Liver (tissue), 9 donors: ENCODE results near the gene IL13. TPM values are rescaled to one million over a fixed set of nuclear protein-coding genes. Genes with fewer than 3 reads are reported as not detected.

Source experiments
- DNase-seq: peaks from one replicate; pipeline ENCODE4 v3.0.0-alpha.2; 2017; ENCODE audit warnings: low spot score
- H3K27ac ChIP-seq, 2 donors: one replicate each; pipeline ENCODE4 v1.7.0; 2013; ENCODE audit warnings: inconsistent platforms in 2 of 2, low read length in 2 of 2, control low read depth in 1 of 2, low read depth in 1 of 2, mild to moderate bottlenecking in 1 of 2
- H3K27me3 ChIP-seq, 4 donors: one replicate each; pipeline versions ENCODE4 v1.6.1 to v1.7.0; 2013; ENCODE audit warnings: low read length in 3 of 4, inconsistent platforms in 1 of 4, mild to moderate bottlenecking in 1 of 4, moderate library complexity in 1 of 4; ENCODE audit not compliant: control insufficient read depth in 4 of 4, insufficient read depth in 4 of 4
- H3K36me3 ChIP-seq, 4 donors: one replicate each; pipeline versions ENCODE4 v1.6.1 to v1.7.0; 2013; ENCODE audit warnings: low read length in 3 of 4, mild to moderate bottlenecking in 3 of 4, low read depth in 1 of 4, moderate library complexity in 1 of 4; ENCODE audit not compliant: control insufficient read depth in 4 of 4, insufficient read depth in 3 of 4
- H3K4me1 ChIP-seq, 4 donors: one replicate each; pipeline versions ENCODE4 v1.6.1 to v1.7.0; 2013; ENCODE audit warnings: low read length in 3 of 4, mild to moderate bottlenecking in 3 of 4, moderate library complexity in 1 of 4; ENCODE audit not compliant: control insufficient read depth in 4 of 4, insufficient read depth in 4 of 4
- H3K4me3 ChIP-seq, 3 donors: one replicate each; pipeline versions ENCODE4 v1.6.1 to v1.7.0; 2013; ENCODE audit warnings: low read length in 3 of 3, control low read depth in 1 of 3, low read depth in 1 of 3, mild to moderate bottlenecking in 1 of 3
- H3K9ac ChIP-seq, 2 donors: one replicate each; pipeline ENCODE4 v1.7.0; 2013; ENCODE audit warnings: low read length in 2 of 2, mild to moderate bottlenecking in 2 of 2, moderate library complexity in 2 of 2, control low read depth in 1 of 2, low read depth in 1 of 2
- H3K9me3 ChIP-seq, 4 donors: one replicate each; pipeline versions ENCODE4 v1.6.1 to v1.7.0; 2013; ENCODE audit warnings: low read length in 3 of 4; ENCODE audit not compliant: control insufficient read depth in 4 of 4
- ATF3 ChIP-seq: IDR thresholded peaks from 2 replicates; pipeline ENCODE4 v1.6.1; 2016; ENCODE audit warnings: antibody characterized with exemption
- EGR1 ChIP-seq, 2 donors: IDR thresholded peaks; 2 replicates each; pipeline ENCODE4 v1.6.1; 2016 to 2018; ENCODE audit warnings: antibody characterized with exemption in 2 of 2, low read depth in 2 of 2
- FOXA1 ChIP-seq: IDR thresholded peaks from 2 replicates; pipeline ENCODE4 v1.6.1; 2016; ENCODE audit warnings: antibody characterized with exemption
- FOXA2 ChIP-seq: IDR thresholded peaks from 2 replicates; pipeline ENCODE4 v1.6.1; 2016; ENCODE audit warnings: antibody characterized with exemption
- GABPA ChIP-seq, 2 donors: IDR thresholded peaks in 1 of 2; conservative IDR thresholded peaks in 1 of 2; 2 replicates each; pipeline ENCODE4 v1.6.1; 2016; ENCODE audit warnings: antibody characterized with exemption in 2 of 2, mild to moderate bottlenecking in 1 of 2, moderate library complexity in 1 of 2
- HNF4A ChIP-seq, 2 donors: conservative IDR thresholded peaks; 2 replicates each; pipeline ENCODE4 v1.6.1; 2016; ENCODE audit warnings: antibody characterized with exemption in 2 of 2, mild to moderate bottlenecking in 2 of 2
- HNF4G ChIP-seq: IDR thresholded peaks from 2 replicates; pipeline ENCODE4 v1.6.1; 2016; ENCODE audit warnings: antibody characterized with exemption
- JUND ChIP-seq, 2 donors: IDR thresholded peaks; 2 replicates each; pipeline ENCODE4 v1.6.1; 2016; ENCODE audit warnings: antibody characterized with exemption in 2 of 2
- MAX ChIP-seq: IDR thresholded peaks from 2 replicates; pipeline ENCODE4 v1.6.1; 2016; ENCODE audit warnings: antibody characterized with exemption
- NR2F2 ChIP-seq: IDR thresholded peaks from 2 replicates; pipeline ENCODE4 v1.6.1; 2016; ENCODE audit warnings: antibody characterized with exemption
- RAD21 ChIP-seq, 2 donors: IDR thresholded peaks; 2 replicates each; pipeline ENCODE4 v1.6.1; 2016; ENCODE audit warnings: antibody characterized with exemption in 2 of 2, mild to moderate bottlenecking in 2 of 2
- RXRA ChIP-seq, 2 donors: IDR thresholded peaks; 2 replicates each; pipeline ENCODE4 v1.6.1; 2017 to 2018; ENCODE audit warnings: antibody characterized with exemption in 2 of 2, mild to moderate bottlenecking in 1 of 2
- SP1 ChIP-seq: IDR thresholded peaks from 2 replicates; pipeline ENCODE4 v1.6.1; 2018; ENCODE audit warnings: antibody characterized with exemption, mild to moderate bottlenecking
- TAF1 ChIP-seq: conservative IDR thresholded peaks from 2 replicates; pipeline ENCODE4 v1.6.1; 2016; ENCODE audit warnings: antibody characterized with exemption, mild to moderate bottlenecking
- YY1 ChIP-seq: IDR thresholded peaks from 2 replicates; pipeline ENCODE4 v1.6.1; 2016; ENCODE audit warnings: antibody characterized with exemption, mild to moderate bottlenecking
- WGBS: extraction: QIAGEN DNeasy Blood & Tissue Kit; methylation state at CpG from one replicate; pipeline ENCODE4 v1.1.7; 2013; 5-methylcytosine and 5-hydroxymethylcytosine counted together
- polyA plus RNA-seq, 2 donors: library from polyadenylated mRNA; stranded (reverse) in 1 of 2; unstranded in 1 of 2; fragments of 200-250 nt in 1 of 2; fragments of >200 nt in 1 of 2; fragmentation: Nextera tagmentation in 1 of 2; extraction: Ambion mirVana in 1 of 2; gene quantifications; one replicate each; pipeline versions ENCODE4 v1.2.1 to v1.2.3, GENCODE V29; 2013 to 2015
- total RNA-seq, 2 donors: library from RNA; depleted of rRNA; stranded (reverse); fragments of >200 nt; gene quantifications; one replicate each; pipeline ENCODE4 v1.2.3, GENCODE V29; 2014
- TF ChIP-seq, protein P1 (sequence below): IDR thresholded peaks from 2 replicates; pipeline ENCODE4 v1.6.1; 2016; ENCODE audit warnings: antibody characterized with exemption, mild to moderate bottlenecking
- TF ChIP-seq, protein P2 (sequence below): fragments of 150-350 bp; IDR thresholded peaks from 2 replicates; pipeline ENCODE4 v1.5.1; 2017; ENCODE audit warnings: improper control_type of control experiment, low read depth, low read length; ENCODE audit not compliant: missing input control
- donor health status: healthy.
- donor health status: healthy.
- donor health status: healthy.
- donor health status: healthy.
- donor health status: healthy.

Gene IL13
- total RNA-seq (not detected), polyA plus RNA-seq (not detected)

- H3K4me3 ChIP-seq: no peak within 1 kb of the TSS
- H3K36me3 ChIP-seq: no peaks in the 10 kb centered on the region
- peak; percentile 30 for DNase-seq
- H3K27me3 ChIP-seq: peaks cover 0 to 6% (median 2%) of the 10 kb centered on the region in 4 donors
- WGBS: 97% methylated on average over 12 of the region's 12 CpGs
- H3K9me3 ChIP-seq: no peaks in the 10 kb centered on the region
- no peak within 1 kb of the TSS for H3K9ac ChIP-seq
- peaks cover 0 to 12% (median 6%) of the 10 kb centered on the region in 4 donors for H3K4me1 ChIP-seq
- no peak within 1 kb of the TSS for H3K27ac ChIP-seq
- TF ChIP-seq RXRA (IDR thresholded peaks at IDR 0.05) (no peak), GABPA (IDR thresholded peaks at IDR 0.05 in 1 of 2, conservative IDR thresholded peaks at IDR 0.05 in 1 of 2) (no peak), HNF4G (no peak), NR2F2 (no peak), YY1 (no peak), RAD21 (IDR thresholded peaks at IDR 0.05) (no peak), HNF4A (conservative IDR thresholded peaks at IDR 0.05) (no peak), MAX (no peak), FOXA1 (no peak), JUND (IDR thresholded peaks at IDR 0.05) (no peak), EGR1 (IDR thresholded peaks at IDR 0.05; ENCODE audit: low read depth in 2 of 2) (no peak), ATF3 (no peak), FOXA2 (no peak), SP1 (no peak)
- TF ChIP-seq, protein P1, sequence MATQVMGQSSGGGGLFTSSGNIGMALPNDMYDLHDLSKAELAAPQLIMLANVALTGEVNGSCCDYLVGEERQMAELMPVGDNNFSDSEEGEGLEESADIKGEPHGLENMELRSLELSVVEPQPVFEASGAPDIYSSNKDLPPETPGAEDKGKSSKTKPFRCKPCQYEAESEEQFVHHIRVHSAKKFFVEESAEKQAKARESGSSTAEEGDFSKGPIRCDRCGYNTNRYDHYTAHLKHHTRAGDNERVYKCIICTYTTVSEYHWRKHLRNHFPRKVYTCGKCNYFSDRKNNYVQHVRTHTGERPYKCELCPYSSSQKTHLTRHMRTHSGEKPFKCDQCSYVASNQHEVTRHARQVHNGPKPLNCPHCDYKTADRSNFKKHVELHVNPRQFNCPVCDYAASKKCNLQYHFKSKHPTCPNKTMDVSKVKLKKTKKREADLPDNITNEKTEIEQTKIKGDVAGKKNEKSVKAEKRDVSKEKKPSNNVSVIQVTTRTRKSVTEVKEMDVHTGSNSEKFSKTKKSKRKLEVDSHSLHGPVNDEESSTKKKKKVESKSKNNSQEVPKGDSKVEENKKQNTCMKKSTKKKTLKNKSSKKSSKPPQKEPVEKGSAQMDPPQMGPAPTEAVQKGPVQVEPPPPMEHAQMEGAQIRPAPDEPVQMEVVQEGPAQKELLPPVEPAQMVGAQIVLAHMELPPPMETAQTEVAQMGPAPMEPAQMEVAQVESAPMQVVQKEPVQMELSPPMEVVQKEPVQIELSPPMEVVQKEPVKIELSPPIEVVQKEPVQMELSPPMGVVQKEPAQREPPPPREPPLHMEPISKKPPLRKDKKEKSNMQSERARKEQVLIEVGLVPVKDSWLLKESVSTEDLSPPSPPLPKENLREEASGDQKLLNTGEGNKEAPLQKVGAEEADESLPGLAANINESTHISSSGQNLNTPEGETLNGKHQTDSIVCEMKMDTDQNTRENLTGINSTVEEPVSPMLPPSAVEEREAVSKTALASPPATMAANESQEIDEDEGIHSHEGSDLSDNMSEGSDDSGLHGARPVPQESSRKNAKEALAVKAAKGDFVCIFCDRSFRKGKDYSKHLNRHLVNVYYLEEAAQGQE: no peak
- TF ChIP-seq, protein P2, sequence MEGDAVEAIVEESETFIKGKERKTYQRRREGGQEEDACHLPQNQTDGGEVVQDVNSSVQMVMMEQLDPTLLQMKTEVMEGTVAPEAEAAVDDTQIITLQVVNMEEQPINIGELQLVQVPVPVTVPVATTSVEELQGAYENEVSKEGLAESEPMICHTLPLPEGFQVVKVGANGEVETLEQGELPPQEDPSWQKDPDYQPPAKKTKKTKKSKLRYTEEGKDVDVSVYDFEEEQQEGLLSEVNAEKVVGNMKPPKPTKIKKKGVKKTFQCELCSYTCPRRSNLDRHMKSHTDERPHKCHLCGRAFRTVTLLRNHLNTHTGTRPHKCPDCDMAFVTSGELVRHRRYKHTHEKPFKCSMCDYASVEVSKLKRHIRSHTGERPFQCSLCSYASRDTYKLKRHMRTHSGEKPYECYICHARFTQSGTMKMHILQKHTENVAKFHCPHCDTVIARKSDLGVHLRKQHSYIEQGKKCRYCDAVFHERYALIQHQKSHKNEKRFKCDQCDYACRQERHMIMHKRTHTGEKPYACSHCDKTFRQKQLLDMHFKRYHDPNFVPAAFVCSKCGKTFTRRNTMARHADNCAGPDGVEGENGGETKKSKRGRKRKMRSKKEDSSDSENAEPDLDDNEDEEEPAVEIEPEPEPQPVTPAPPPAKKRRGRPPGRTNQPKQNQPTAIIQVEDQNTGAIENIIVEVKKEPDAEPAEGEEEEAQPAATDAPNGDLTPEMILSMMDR: no peak
Observed at GRCh38 chr5:132657676-132658380, at the start of gene IL13. Gene IL13, plus strand, starts transcription at chr5:132658173. Its CDS starts 14 bp downstream, at chr5:132658187.

DNA sequence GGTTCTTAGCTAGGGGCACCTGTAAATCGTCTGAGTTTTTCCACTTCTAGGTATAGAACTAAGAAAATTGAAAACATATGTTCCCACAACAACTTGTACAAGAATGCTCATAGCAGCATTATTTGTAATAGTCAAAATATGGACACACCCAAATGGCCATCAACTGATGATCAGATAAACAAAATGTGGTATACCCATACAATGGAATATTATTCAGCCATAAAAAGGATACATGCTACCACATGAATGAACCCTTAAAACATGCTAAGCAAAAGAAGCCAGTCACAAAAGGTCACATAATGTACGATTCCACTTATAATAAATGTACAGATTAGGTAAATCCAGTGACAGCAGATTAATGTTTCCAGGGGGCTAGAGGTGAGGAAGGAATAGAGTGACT is 46.0 kb upstream of the IL13 start:
- H3K27me3 ChIP-seq: no peaks in the 10 kb centered on the region
- no peak overlapping the region for H3K9ac ChIP-seq
- no peak overlapping the region for H3K4me3 ChIP-seq
- WGBS: 96% methylated on average over 2 of the region's 2 CpGs
- peaks cover 7 to 55% (median 32%) of the 10 kb centered on the region in 4 donors for H3K36me3 ChIP-seq
- no peak for DNase-seq
- H3K27ac ChIP-seq: no peak overlapping the region
- no peaks in the 10 kb centered on the region for H3K4me1 ChIP-seq
- no peaks in the 10 kb centered on the region for H3K9me3 ChIP-seq
- no peak for TF ChIP-seq EGR1 (IDR thresholded peaks at IDR 0.05; ENCODE audit: low read depth in 2 of 2)
- TF ChIP-seq YY1: no peak
- TF ChIP-seq, protein P2: no peak
- TF ChIP-seq, protein P1: no peak
- TF ChIP-seq TAF1: no peak
- no peak for TF ChIP-seq MAX
